HEK293 (cell line): ENCODE data around the gene MRPL23.

Experiments
- CTCF ChIA-PET: fragments of 350-600 bp; formaldehyde crosslinking; extraction: SDS; loops from one replicate; lab custom pipeline; 2021; ENCODE audit warnings: antibody characterized with exemption; lab: Yijun Ruan, JAX
- POLR2A ChIA-PET: fragments of 300-600 bp; formaldehyde crosslinking; extraction: SDS; loops from one replicate; lab custom pipeline; 2020; ENCODE audit warnings: antibody characterized with exemption, inconsistent platforms; lab: Yijun Ruan, JAX
- H3K27ac ChIP-seq: fragments of 200-500 bp; sonication (Bioruptor generic); 2 replicates; pipeline ENCODE4 v1.5.1; 2014; ENCODE audit warnings: low read depth, low read length, control low read depth, inconsistent platforms; ENCODE audit errors: extremely low read depth
- H3K36me3 ChIP-seq, 2 experiments: fragments of 200-500 bp in 1 of 2; sonication (Bioruptor generic) in 1 of 2; 1 replicate in 1 of 2; 2 replicates in 1 of 2; pipeline ENCODE4 v1.5.1; 2014 to 2017; ENCODE audit warnings: inconsistent platforms in 2 of 2, low read length in 2 of 2; ENCODE audit not compliant: control insufficient read depth in 2 of 2, insufficient read depth in 1 of 2
- H3K4me1 ChIP-seq: fragments of 200-500 bp; sonication (Bioruptor generic); 2 replicates; pipeline ENCODE4 v1.5.1; 2014; ENCODE audit warnings: mild to moderate bottlenecking, low read length, inconsistent platforms; ENCODE audit not compliant: control insufficient read depth, insufficient read depth
- H3K4me3 ChIP-seq: 2 replicates; pipeline ENCODE4 v1.5.1; 2011; ENCODE audit warnings: low read depth, mild to moderate bottlenecking, control low read depth, low read length, moderate library complexity
- H3K9me3 ChIP-seq: fragments of 200-500 bp; sonication (Bioruptor generic); 2 replicates; pipeline ENCODE4 v1.5.1; 2014; ENCODE audit warnings: low read depth, low read length, inconsistent platforms; ENCODE audit not compliant: control insufficient read depth, insufficient read depth
- EGR2 ChIP-seq: fragments of 450-650 bp; formaldehyde crosslinking; IDR thresholded peaks from 2 replicates; pipeline ENCODE4 v1.5.1; 2016; ENCODE audit warnings: low read depth, missing biosample characterization, missing genetic modification characterization
- GLIS2 ChIP-seq: fragments of 450-650 bp; formaldehyde crosslinking; IDR thresholded peaks from 2 replicates; pipeline ENCODE4 v1.5.1; 2016; ENCODE audit warnings: missing biosample characterization, missing genetic modification characterization
- KLF1 ChIP-seq: fragments of 450-650 bp; formaldehyde crosslinking; IDR thresholded peaks from 2 replicates; pipeline ENCODE4 v1.5.1; 2016; ENCODE audit warnings: missing biosample characterization, missing genetic modification characterization
- OSR2 ChIP-seq: fragments of 450-650 bp; formaldehyde crosslinking; IDR thresholded peaks from 2 replicates; pipeline ENCODE4 v1.5.1; 2016; ENCODE audit warnings: missing biosample characterization, missing genetic modification characterization
- ZFHX2 ChIP-seq: fragments of 450-650 bp; formaldehyde crosslinking; conservative IDR thresholded peaks from 2 replicates; pipeline ENCODE4 v1.5.1; 2016; ENCODE audit warnings: missing biosample characterization, missing genetic modification characterization
- ZFP37 ChIP-seq: fragments of 450-650 bp; formaldehyde crosslinking; IDR thresholded peaks from 2 replicates; pipeline ENCODE4 v1.5.1; 2016; ENCODE audit warnings: missing biosample characterization, missing genetic modification characterization
- ZIC2 ChIP-seq: fragments of 450-650 bp; formaldehyde crosslinking; IDR thresholded peaks from 2 replicates; pipeline ENCODE4 v1.5.1; 2016; ENCODE audit warnings: missing biosample characterization, missing genetic modification characterization
- ZNF211 ChIP-seq: fragments of 450-650 bp; formaldehyde crosslinking; IDR thresholded peaks from 2 replicates; pipeline ENCODE4 v1.5.1; 2016; ENCODE audit warnings: low read depth, missing biosample characterization, missing genetic modification characterization
- ZNF311 ChIP-seq: fragments of 450-650 bp; formaldehyde crosslinking; IDR thresholded peaks from 2 replicates; pipeline ENCODE4 v1.5.1; 2017; ENCODE audit warnings: missing biosample characterization, missing genetic modification characterization, borderline replicate concordance
- ZNF341 ChIP-seq: fragments of 450-650 bp; formaldehyde crosslinking; IDR thresholded peaks from 2 replicates; pipeline ENCODE4; 2016; ENCODE audit warnings: low read depth, missing biosample characterization, missing genetic modification characterization
- ZNF501 ChIP-seq: fragments of 450-650 bp; formaldehyde crosslinking; IDR thresholded peaks from 2 replicates; pipeline ENCODE4 v1.5.1; 2016; ENCODE audit warnings: missing biosample characterization, missing genetic modification characterization
- ZNF596 ChIP-seq: fragments of 450-650 bp; IDR thresholded peaks from 2 replicates; pipeline ENCODE4 v1.5.0; 2018; ENCODE audit warnings: missing biosample characterization, mild to moderate bottlenecking, missing genetic modification characterization, moderate library complexity
- ZNF600 ChIP-seq: fragments of 450-650 bp; formaldehyde crosslinking; IDR thresholded peaks from 2 replicates; pipeline ENCODE4 v1.5.1; 2016; ENCODE audit warnings: missing biosample characterization, missing genetic modification characterization
- ZSCAN16 ChIP-seq: fragments of 450-650 bp; formaldehyde crosslinking; IDR thresholded peaks from 2 replicates; pipeline ENCODE4 v1.5.1; 2016; ENCODE audit warnings: missing biosample characterization, missing genetic modification characterization
- ZSCAN30 ChIP-seq: fragments of 450-650 bp; IDR thresholded peaks from 2 replicates; pipeline ENCODE4 v1.5.1; 2018; ENCODE audit warnings: missing biosample characterization, mild to moderate bottlenecking, missing genetic modification characterization, moderate library complexity
- TF ChIP-seq, protein P1 (sequence below): fragments of 450-650 bp; IDR thresholded peaks from 2 replicates; pipeline ENCODE4 v1.5.1; 2018; ENCODE audit warnings: missing biosample characterization, missing genetic modification characterization
- TF ChIP-seq, protein P2 (sequence below): fragments of 450-650 bp; formaldehyde crosslinking; IDR thresholded peaks from 2 replicates; pipeline ENCODE4 v1.5.1; 2016; ENCODE audit warnings: missing biosample characterization, missing genetic modification characterization, low read depth
- TF ChIP-seq, protein P3 (sequence below): fragments of 450-650 bp; formaldehyde crosslinking; IDR thresholded peaks from 2 replicates; pipeline ENCODE4 v1.5.0; 2017; ENCODE audit warnings: missing biosample characterization, missing genetic modification characterization, borderline replicate concordance

Gene MRPL23

DNA sequence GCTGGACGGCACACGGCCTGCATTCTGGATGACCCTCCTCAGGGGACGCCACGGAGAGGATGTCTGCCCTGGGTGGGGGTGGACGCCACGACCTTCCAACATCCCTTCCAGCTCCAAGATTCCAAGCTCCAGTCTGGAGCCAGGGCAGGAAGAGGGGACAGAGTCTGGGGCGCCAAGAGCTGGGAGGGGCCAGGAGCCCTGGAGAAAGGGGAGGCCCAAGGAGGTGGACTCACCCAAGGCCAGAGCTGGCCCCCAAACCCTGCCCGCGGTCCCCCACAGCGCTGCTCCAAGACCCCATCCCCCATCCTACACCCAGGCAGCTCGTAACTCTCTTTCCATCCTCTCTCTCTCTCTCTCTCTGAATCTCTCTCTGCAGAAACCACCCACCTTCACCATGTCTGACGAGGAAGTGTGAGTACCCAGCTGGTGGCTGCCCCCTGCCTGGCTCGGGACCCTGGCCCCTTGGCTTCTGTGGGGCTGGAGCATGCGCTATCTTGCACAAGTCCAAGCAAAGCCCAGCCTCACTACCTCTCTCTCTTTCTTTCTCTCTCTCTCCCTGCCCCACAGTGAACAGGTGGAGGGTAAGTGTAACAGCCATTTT, 24.6 kb upstream of the MRPL23 start:
- CTCF ChIA-PET: interaction anchor here (1.0 to 3.4 kb wide), 5 partner anchors 40 to 283 kb away, joined by 3 to 12 read pairs (median 5); no protein-coding TSS in a partner anchor
- H3K4me3 ChIP-seq: no peak overlapping the region
- no peaks in the 10 kb centered on the region for H3K9me3 ChIP-seq
- H3K27ac ChIP-seq: no peak overlapping the region
- H3K4me1 ChIP-seq: no peaks in the 10 kb centered on the region
- TF ChIP-seq ZIC2 (tag by site-specific recombination) (0 out of 2 replicates have a peak, but pooled peaks have one; percentile 12), ZNF311 (tag by site-specific recombination) (no peak), ZNF341 (peak; percentile 44), GLIS2 (0 out of 2 replicates have a peak, but pooled peaks have one; percentile 18)
- TF ChIP-seq, protein P1, sequence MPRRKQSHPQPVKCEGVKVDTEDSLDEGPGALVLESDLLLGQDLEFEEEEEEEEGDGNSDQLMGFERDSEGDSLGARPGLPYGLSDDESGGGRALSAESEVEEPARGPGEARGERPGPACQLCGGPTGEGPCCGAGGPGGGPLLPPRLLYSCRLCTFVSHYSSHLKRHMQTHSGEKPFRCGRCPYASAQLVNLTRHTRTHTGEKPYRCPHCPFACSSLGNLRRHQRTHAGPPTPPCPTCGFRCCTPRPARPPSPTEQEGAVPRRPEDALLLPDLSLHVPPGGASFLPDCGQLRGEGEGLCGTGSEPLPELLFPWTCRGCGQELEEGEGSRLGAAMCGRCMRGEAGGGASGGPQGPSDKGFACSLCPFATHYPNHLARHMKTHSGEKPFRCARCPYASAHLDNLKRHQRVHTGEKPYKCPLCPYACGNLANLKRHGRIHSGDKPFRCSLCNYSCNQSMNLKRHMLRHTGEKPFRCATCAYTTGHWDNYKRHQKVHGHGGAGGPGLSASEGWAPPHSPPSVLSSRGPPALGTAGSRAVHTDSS (tag by site-specific recombination): no peak
- TF ChIP-seq, all 188 proteins: peak for 3
- POLR2A ChIA-PET: no interaction called here
- no peaks in the 10 kb centered on the region for H3K36me3 ChIP-seq

DNA sequence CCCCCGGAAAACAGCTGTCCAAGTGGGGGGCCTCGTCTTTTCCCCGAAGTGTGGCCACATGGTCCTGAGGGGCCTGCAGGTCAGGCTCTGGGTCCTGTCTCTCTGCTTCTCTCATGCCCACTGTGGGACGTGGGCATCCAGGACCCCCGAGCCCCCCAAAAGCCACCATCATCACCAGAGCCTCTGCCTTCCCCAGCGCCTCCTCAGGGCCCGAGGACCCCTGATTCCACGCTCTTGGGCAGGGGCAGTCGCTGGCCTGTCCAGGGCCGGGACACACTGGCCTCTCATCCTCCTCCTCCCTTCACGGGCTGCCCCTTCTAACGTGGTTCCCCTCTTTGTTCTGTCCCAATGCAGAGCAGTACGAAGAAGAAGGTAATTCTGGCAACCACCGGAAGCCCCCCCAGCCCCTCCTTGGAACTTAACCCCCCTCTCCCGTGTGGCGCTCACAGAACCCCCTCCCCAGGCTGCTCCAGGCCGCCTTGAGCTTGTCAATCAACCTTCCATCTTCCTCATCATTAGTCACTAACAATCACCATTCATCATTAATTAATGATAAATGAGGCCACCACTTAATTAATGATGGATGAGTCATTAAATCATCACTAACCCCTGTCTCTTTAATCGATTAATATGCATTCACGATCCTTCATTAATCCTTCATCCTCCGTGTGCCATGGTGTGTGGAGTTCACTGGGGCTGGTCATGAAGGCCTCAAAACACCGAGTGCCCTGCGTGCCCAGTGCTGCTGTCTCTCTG, 23.8 kb upstream of the MRPL23 start:
- H3K27ac ChIP-seq: no peak overlapping the region
- ChIA-PET CTCF (interaction anchor here (0.6 to 3.4 kb wide), 4 partner anchors 11 to 230 kb away, joined by 3 to 12 read pairs (median 6); no protein-coding TSS in a partner anchor), POLR2A (no interaction called here)
- no peaks in the 10 kb centered on the region for H3K4me1 ChIP-seq
- no peak overlapping the region for H3K4me3 ChIP-seq
- no peak for TF ChIP-seq OSR2 (tag by site-specific recombination)
- no peaks in the 10 kb centered on the region for H3K9me3 ChIP-seq
- H3K36me3 ChIP-seq: no peaks in the 10 kb centered on the region

DNA sequence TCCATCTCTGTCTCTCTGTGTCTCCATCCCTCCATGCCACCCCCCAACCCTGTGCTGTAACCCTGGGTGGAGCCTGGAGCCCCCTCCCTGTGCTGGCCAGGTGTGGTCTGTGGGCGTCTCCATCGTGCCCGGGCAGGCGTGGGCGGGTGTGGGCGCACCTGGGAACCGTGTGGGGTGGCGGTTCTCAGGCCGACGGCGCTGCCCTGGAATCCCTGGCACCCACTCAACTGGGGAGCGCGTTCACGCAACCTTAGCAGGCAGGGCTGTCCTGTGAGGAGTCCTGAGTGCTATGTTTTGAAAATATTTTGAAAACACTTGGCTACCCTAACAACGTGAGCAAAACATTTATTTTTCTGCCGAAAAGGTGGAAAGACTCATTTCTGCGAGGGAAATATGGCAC, 23.0 kb upstream of the MRPL23 start:
- H3K36me3 ChIP-seq: no peaks in the 10 kb centered on the region
- POLR2A ChIA-PET: no interaction called here
- no peak overlapping the region for H3K27ac ChIP-seq
- no peaks in the 10 kb centered on the region for H3K4me1 ChIP-seq
- TF ChIP-seq ZNF311 (tag by site-specific recombination): no peak
- TF ChIP-seq, protein P2, sequence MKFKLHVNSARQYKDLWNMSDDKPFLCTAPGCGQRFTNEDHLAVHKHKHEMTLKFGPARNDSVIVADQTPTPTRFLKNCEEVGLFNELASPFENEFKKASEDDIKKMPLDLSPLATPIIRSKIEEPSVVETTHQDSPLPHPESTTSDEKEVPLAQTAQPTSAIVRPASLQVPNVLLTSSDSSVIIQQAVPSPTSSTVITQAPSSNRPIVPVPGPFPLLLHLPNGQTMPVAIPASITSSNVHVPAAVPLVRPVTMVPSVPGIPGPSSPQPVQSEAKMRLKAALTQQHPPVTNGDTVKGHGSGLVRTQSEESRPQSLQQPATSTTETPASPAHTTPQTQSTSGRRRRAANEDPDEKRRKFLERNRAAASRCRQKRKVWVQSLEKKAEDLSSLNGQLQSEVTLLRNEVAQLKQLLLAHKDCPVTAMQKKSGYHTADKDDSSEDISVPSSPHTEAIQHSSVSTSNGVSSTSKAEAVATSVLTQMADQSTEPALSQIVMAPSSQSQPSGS: no peak
- peak; percentile 66 for TF ChIP-seq EGR2 (tag by site-specific recombination)
- TF ChIP-seq ZNF211 (tag by site-specific recombination): no peak
- TF ChIP-seq ZFP37: no peak
- TF ChIP-seq ZFHX2: peak; percentile 70
- TF ChIP-seq, protein P3, sequence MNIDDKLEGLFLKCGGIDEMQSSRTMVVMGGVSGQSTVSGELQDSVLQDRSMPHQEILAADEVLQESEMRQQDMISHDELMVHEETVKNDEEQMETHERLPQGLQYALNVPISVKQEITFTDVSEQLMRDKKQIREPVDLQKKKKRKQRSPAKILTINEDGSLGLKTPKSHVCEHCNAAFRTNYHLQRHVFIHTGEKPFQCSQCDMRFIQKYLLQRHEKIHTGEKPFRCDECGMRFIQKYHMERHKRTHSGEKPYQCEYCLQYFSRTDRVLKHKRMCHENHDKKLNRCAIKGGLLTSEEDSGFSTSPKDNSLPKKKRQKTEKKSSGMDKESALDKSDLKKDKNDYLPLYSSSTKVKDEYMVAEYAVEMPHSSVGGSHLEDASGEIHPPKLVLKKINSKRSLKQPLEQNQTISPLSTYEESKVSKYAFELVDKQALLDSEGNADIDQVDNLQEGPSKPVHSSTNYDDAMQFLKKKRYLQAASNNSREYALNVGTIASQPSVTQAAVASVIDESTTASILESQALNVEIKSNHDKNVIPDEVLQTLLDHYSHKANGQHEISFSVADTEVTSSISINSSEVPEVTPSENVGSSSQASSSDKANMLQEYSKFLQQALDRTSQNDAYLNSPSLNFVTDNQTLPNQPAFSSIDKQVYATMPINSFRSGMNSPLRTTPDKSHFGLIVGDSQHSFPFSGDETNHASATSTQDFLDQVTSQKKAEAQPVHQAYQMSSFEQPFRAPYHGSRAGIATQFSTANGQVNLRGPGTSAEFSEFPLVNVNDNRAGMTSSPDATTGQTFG (tag by site-specific recombination): no peak
- no peak for TF ChIP-seq ZNF600 (tag by site-specific recombination)
- no peak for TF ChIP-seq ZSCAN30 (tag by site-specific recombination)
- no peak for TF ChIP-seq ZNF596 (tag by site-specific recombination)
- peak; percentile 93 for TF ChIP-seq KLF1
- no peak for TF ChIP-seq ZNF501
- TF ChIP-seq ZSCAN16 (tag by site-specific recombination): no peak
- no peak overlapping the region for H3K4me3 ChIP-seq
- CTCF ChIA-PET: interaction anchor here (0.6 to 1.2 kb wide), 2 partner anchors 48 to 180 kb away, joined by 5 to 6 read pairs; no protein-coding TSS in a partner anchor
- no peaks in the 10 kb centered on the region for H3K9me3 ChIP-seq
